ENCODE data around the gene RIT2. TPM values are rescaled to one million over a fixed set of nuclear protein-coding genes. Genes with fewer than 3 reads are reported as not detected.
A peak's percentile ranks its signal among the peaks of the same experiment; 100 is the strongest.

Gene RIT2
- total and polyA plus RNA-seq, 4 donors: not detected

GRCh38 chr18:42778024-42778423, 337.5 kb downstream of the RIT2 start:
- no peak for TF ChIP-seq CTCF (IDR thresholded peaks at IDR 0.05; ENCODE audit: control extremely low read depth, extremely low read depth)
- H3K4me1 ChIP-seq (ENCODE audit: control insufficient read depth in 5 of 5, insufficient read depth in 5 of 5, low read length in 5 of 5): no peaks in the 10 kb centered on the region
- no peaks in the 10 kb centered on the region for H3K36me3 ChIP-seq (ENCODE audit: control insufficient read depth in 4 of 4, insufficient read depth in 4 of 4, low read length in 4 of 4)
- H3K27ac ChIP-seq (ENCODE audit: low read depth in 1 of 2, low read length in 1 of 2): no peak overlapping the region
- H3K27me3 ChIP-seq (ENCODE audit: control insufficient read depth in 3 of 3, insufficient read depth in 3 of 3, low read length in 2 of 3): no peaks in the 10 kb centered on the region
- H3K4me3 ChIP-seq: no peak overlapping the region
- no peak for ATAC-seq (ENCODE audit: insufficient read depth, low FRiP score)
- no peak for DNase-seq
- H3K9me3 ChIP-seq (ENCODE audit: control insufficient read depth in 4 of 4, insufficient read depth in 3 of 4, low read length in 3 of 4): no peaks in the 10 kb centered on the region
- no peak overlapping the region for H3K9ac ChIP-seq (ENCODE audit: insufficient read depth in 1 of 2, low read length in 2 of 2)

- DNase-seq (no peak), ATAC-seq (ENCODE audit: insufficient read depth, low FRiP score) (no peak)
- no peak overlapping the region for H3K9ac ChIP-seq (ENCODE audit: insufficient read depth in 1 of 2, low read length in 2 of 2)
- 22% methylated on average over 1 of the region's 1 CpG for WGBS, 2 donors
- no peaks in the 10 kb centered on the region for H3K36me3 ChIP-seq (ENCODE audit: control insufficient read depth in 4 of 4, insufficient read depth in 4 of 4, low read length in 4 of 4)
- no peaks in the 10 kb centered on the region for H3K4me1 ChIP-seq (ENCODE audit: control insufficient read depth in 5 of 5, insufficient read depth in 5 of 5, low read length in 5 of 5)
- H3K27ac ChIP-seq (ENCODE audit: low read depth in 1 of 2, low read length in 1 of 2): no peak overlapping the region
- no peak overlapping the region for H3K4me3 ChIP-seq
- no peaks in the 10 kb centered on the region for H3K27me3 ChIP-seq (ENCODE audit: control insufficient read depth in 3 of 3, insufficient read depth in 3 of 3, low read length in 2 of 3)
- H3K9me3 ChIP-seq (ENCODE audit: control insufficient read depth in 4 of 4, insufficient read depth in 3 of 4, low read length in 3 of 4): no peaks in the 10 kb centered on the region
- TF ChIP-seq CTCF (IDR thresholded peaks at IDR 0.05; ENCODE audit: control extremely low read depth, extremely low read depth): no peak
Observed at GRCh38 chr18:42773870-42774269, 341.6 kb downstream of the RIT2 start.

- ATAC-seq (ENCODE audit: insufficient read depth, low FRiP score) (no peak), DNase-seq (no peak)
- no peaks in the 10 kb centered on the region for H3K4me1 ChIP-seq (ENCODE audit: control insufficient read depth in 5 of 5, insufficient read depth in 5 of 5, low read length in 5 of 5)
- no peaks in the 10 kb centered on the region for H3K27me3 ChIP-seq (ENCODE audit: control insufficient read depth in 3 of 3, insufficient read depth in 3 of 3, low read length in 2 of 3)
- H3K36me3 ChIP-seq (ENCODE audit: control insufficient read depth in 4 of 4, insufficient read depth in 4 of 4, low read length in 4 of 4): no peaks in the 10 kb centered on the region
- no peak for TF ChIP-seq CTCF (IDR thresholded peaks at IDR 0.05; ENCODE audit: control extremely low read depth, extremely low read depth)
- no peak overlapping the region for H3K27ac ChIP-seq (ENCODE audit: low read depth in 1 of 2, low read length in 1 of 2)
- no peak overlapping the region for H3K4me3 ChIP-seq
- H3K9me3 ChIP-seq (ENCODE audit: control insufficient read depth in 4 of 4, insufficient read depth in 3 of 4, low read length in 3 of 4): no peaks in the 10 kb centered on the region
- no peak overlapping the region for H3K9ac ChIP-seq (ENCODE audit: insufficient read depth in 1 of 2, low read length in 2 of 2)
Observed at GRCh38 chr18:42771936-42772335, 343.5 kb downstream of the RIT2 start.

- H3K27me3 ChIP-seq (ENCODE audit: control insufficient read depth in 3 of 3, insufficient read depth in 3 of 3, low read length in 2 of 3): no peaks in the 10 kb centered on the region
- ATAC-seq (ENCODE audit: insufficient read depth, low FRiP score): no peak
- no peaks in the 10 kb centered on the region for H3K36me3 ChIP-seq (ENCODE audit: control insufficient read depth in 4 of 4, insufficient read depth in 4 of 4, low read length in 4 of 4)
- 35 to 43% methylated on average over 2 of the region's 2 CpGs for WGBS, 2 donors
- H3K9me3 ChIP-seq (ENCODE audit: control insufficient read depth in 4 of 4, insufficient read depth in 3 of 4, low read length in 3 of 4): no peaks in the 10 kb centered on the region
- TF ChIP-seq CTCF (IDR thresholded peaks at IDR 0.05; ENCODE audit: control extremely low read depth, extremely low read depth): no peak
- H3K4me1 ChIP-seq (ENCODE audit: control insufficient read depth in 5 of 5, insufficient read depth in 5 of 5, low read length in 5 of 5): no peaks in the 10 kb centered on the region
- no peak overlapping the region for H3K9ac ChIP-seq (ENCODE audit: insufficient read depth in 1 of 2, low read length in 2 of 2)
- DNase-seq: peak in 1 of 3 donors; percentile 10
- no peak overlapping the region for H3K4me3 ChIP-seq
- no peak overlapping the region for H3K27ac ChIP-seq (ENCODE audit: low read depth in 1 of 2, low read length in 1 of 2)
Observed at GRCh38 chr18:42765302-42765701, 350.2 kb downstream of the RIT2 start.

All from lung (tissue), 12 donors.